Measurements from ENCODE around the gene EXOC6B.

EXOC6B gene

DNA sequence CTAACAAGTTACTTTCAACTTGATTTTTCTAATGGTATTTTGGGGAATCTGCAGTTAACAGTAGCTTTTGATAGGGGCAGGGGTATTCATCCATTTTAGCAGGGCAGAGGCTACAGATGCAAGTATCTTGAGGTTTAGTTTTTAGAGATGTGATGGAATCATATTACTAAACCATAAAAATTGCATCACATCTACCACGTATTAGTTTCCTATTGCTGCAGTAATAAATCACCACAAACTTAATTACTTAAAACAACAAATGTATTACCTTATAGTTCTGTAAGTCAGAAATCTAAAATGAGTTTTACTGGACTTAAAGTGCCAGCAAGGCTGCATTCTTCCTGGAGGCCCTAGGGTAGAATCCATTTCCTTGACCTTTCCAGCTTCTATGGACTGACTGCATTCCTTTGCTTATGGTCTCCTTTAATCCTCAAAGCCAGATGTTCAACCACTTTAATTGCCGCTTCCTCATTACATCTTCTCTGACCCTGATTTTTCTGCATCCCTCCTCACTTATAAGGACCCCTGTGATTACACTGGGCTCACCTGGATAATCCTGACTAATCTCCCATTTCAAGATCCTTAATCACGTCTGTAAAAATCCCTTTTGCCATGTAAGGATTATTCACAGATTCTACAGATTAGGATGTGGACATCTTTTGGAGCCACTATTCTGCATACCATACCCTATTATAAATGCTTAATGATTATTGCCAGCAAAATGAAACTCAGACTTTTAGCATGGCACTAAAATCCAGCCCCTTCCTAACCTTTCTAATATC is 21.9 kb upstream of the EXOC6B start:
- H4K8ac ChIP-seq (ENCODE audit: low read depth, low read length), result no peak overlapping the region
- H3K79me1 ChIP-seq (ENCODE audit: low read length), result no peaks in the 10 kb centered on the region
- H3K18ac ChIP-seq (ENCODE audit: low read length), result no peak overlapping the region
- H3K9ac ChIP-seq (ENCODE audit: low read length), result no peak overlapping the region
- no peaks in the 10 kb centered on the region for H3K27me3 ChIP-seq (ENCODE audit: insufficient read depth, low read length, poor library complexity)
- no peak overlapping the region for H3K4me2 ChIP-seq (ENCODE audit: low read length)
- no peak overlapping the region for H2AK5ac ChIP-seq (ENCODE audit: low read length)
- peaks cover 2% of the 10 kb centered on the region for H3K4me1 ChIP-seq (ENCODE audit: control insufficient read depth, low read depth, low read length)
- H3K36me3 ChIP-seq (ENCODE audit: control insufficient read depth, insufficient read depth, low read length), result no peaks in the 10 kb centered on the region
- H3K4ac ChIP-seq (ENCODE audit: low read depth, low read length), result no peak overlapping the region
- H2BK5ac ChIP-seq (ENCODE audit: low read length), result no peak overlapping the region
- no peak overlapping the region for H4K5ac ChIP-seq (ENCODE audit: low read length)
- no peak overlapping the region for H3K56ac ChIP-seq (ENCODE audit: low read length)
- WGBS (ENCODE audit: extremely low coverage, insufficient coverage, low lambda C conversion rate), result no CpG with 5 or more reads among the region's 3 CpGs
- H2BK15ac ChIP-seq (replicated peaks; ENCODE audit: low read depth), result no peak overlapping the region
- no peaks in the 10 kb centered on the region for H3K79me2 ChIP-seq (ENCODE audit: control insufficient read depth, insufficient read depth, low read length)
- H3K23ac ChIP-seq (ENCODE audit: low read length), result no peak overlapping the region
- H3K4me3 ChIP-seq (ENCODE audit: low read length), result no peak overlapping the region
- DNase-seq, result no peak
- no peak overlapping the region for H2BK120ac ChIP-seq (ENCODE audit: low read depth, low read length)
- no peak overlapping the region for H3K27ac ChIP-seq (ENCODE audit: low read depth, low read length)

DNA sequence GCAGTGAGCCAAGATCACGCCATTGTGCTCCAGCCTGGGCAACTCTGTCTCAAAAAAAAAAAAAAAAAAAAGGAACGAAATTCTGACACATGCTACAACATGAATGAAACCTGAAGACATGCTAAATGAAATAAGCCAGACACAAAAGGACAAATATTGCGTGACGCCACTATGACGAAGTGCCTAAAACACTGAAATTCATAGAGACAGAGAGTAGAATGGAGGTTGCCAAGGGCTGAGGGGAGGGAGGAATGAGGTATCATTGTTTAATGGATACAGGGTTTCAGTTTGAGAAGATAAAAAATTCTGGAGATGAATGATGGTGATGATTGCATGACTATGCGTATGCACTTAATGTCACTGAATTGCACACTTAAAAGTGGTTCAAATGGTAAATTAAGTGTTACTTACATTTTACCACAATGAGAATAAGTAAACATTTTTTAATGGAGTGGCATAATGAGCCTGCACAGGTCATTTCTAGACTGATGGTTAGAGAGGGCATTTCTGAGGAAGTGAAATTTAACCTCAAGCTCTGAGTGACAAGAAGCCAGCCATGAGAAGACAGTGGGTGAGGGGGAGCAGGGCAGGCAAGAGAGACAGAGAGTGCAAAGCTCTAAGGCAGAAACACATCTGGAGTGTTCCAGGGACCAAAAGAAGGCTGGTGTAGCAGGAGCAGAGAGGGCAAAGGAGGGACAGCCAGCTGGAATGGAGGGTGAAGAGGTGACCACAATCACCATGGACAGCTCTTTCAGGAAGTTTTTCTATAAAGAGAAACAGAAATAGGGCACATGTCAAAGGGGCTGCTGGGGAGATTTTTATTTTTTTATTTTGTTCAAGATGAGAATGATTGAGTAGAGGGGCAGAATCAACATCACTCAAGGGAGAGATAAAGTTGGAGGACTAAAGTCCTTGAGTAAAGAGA is 20.6 kb upstream of the EXOC6B start:
- Histone ChIP-seq H3K4me1 (ENCODE audit: control insufficient read depth, low read depth, low read length) (peaks cover 2% of the 10 kb centered on the region), H3K9ac (ENCODE audit: low read length) (no peak overlapping the region)
- no CpG with 5 or more reads among the region's 6 CpGs for WGBS (ENCODE audit: extremely low coverage, insufficient coverage, low lambda C conversion rate)

DNA sequence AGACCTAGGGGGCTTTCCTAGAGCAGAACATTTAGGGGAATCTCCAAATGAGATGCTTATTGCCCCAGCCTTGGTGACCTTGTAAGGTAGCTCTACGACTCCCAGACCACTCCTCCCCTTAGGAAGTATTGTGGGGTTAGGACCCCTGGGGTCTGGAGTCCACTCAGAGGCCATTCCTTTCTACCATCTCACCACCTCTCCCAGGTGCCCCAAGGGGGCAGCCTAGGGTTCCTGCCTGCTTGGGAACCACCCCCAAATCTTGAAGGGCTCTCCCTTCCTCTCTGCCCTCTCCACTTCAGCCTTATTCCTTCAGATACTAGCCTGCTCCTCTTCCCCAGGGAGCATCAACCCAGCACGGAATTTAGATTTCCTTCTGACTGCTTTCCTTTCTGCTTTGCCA is 17.5 kb upstream of the EXOC6B start:
- DNase-seq, result no peak
- H3K27me3 ChIP-seq (ENCODE audit: insufficient read depth, low read length, poor library complexity), result no peaks in the 10 kb centered on the region
- no peak overlapping the region for H3K4me2 ChIP-seq (ENCODE audit: low read length)
- no peak overlapping the region for H3K56ac ChIP-seq (ENCODE audit: low read length)
- H3K36me3 ChIP-seq (ENCODE audit: control insufficient read depth, insufficient read depth, low read length), result no peaks in the 10 kb centered on the region
- no peak overlapping the region for H4K8ac ChIP-seq (ENCODE audit: low read depth, low read length)
- no peaks in the 10 kb centered on the region for H3K4me1 ChIP-seq (ENCODE audit: control insufficient read depth, low read depth, low read length)
- no peak overlapping the region for H3K23ac ChIP-seq (ENCODE audit: low read length)
- H4K5ac ChIP-seq (ENCODE audit: low read length), result no peak overlapping the region
- H3K4me3 ChIP-seq (ENCODE audit: low read length), result no peak overlapping the region
- no peak overlapping the region for H3K4ac ChIP-seq (ENCODE audit: low read depth, low read length)
- no peak overlapping the region for H3K18ac ChIP-seq (ENCODE audit: low read length)
- H3K79me2 ChIP-seq (ENCODE audit: control insufficient read depth, insufficient read depth, low read length), result no peaks in the 10 kb centered on the region
- no peak overlapping the region for H2AK5ac ChIP-seq (ENCODE audit: low read length)
- no peak overlapping the region for H2BK5ac ChIP-seq (ENCODE audit: low read length)
- H2BK120ac ChIP-seq (ENCODE audit: low read depth, low read length), result no peak overlapping the region
- no peaks in the 10 kb centered on the region for H3K79me1 ChIP-seq (ENCODE audit: low read length)
- H2BK15ac ChIP-seq (replicated peaks; ENCODE audit: low read depth), result no peak overlapping the region
- no CpG with 5 or more reads among the region's 2 CpGs for WGBS (ENCODE audit: extremely low coverage, insufficient coverage, low lambda C conversion rate)
- no peak overlapping the region for H3K27ac ChIP-seq (ENCODE audit: low read depth, low read length)
- H3K9ac ChIP-seq (ENCODE audit: low read length), result no peak overlapping the region

More for the DNA sequence above, 20.6 kb upstream of the EXOC6B start:
- Histone ChIP-seq H2AK5ac (ENCODE audit: low read length) (no peak overlapping the region), H4K8ac (ENCODE audit: low read depth, low read length) (no peak overlapping the region), H2BK15ac (replicated peaks; ENCODE audit: low read depth) (no peak overlapping the region), H3K4me3 (ENCODE audit: low read length) (no peak overlapping the region), H3K4ac (ENCODE audit: low read depth, low read length) (no peak overlapping the region), H3K27ac (ENCODE audit: low read depth, low read length) (no peak overlapping the region), H3K18ac (ENCODE audit: low read length) (no peak overlapping the region), H3K79me1 (ENCODE audit: low read length) (no peaks in the 10 kb centered on the region), H3K4me2 (ENCODE audit: low read length) (no peak overlapping the region), H3K23ac (ENCODE audit: low read length) (no peak overlapping the region), H3K56ac (ENCODE audit: low read length) (no peak overlapping the region), H3K27me3 (ENCODE audit: insufficient read depth, low read length, poor library complexity) (no peaks in the 10 kb centered on the region), H4K5ac (ENCODE audit: low read length) (no peak overlapping the region), H3K36me3 (ENCODE audit: control insufficient read depth, insufficient read depth, low read length) (no peaks in the 10 kb centered on the region), H2BK5ac (ENCODE audit: low read length) (no peak overlapping the region), H2BK120ac (ENCODE audit: low read depth, low read length) (no peak overlapping the region), H3K79me2 (ENCODE audit: control insufficient read depth, insufficient read depth, low read length) (no peaks in the 10 kb centered on the region)
- no peak for DNase-seq

DNA sequence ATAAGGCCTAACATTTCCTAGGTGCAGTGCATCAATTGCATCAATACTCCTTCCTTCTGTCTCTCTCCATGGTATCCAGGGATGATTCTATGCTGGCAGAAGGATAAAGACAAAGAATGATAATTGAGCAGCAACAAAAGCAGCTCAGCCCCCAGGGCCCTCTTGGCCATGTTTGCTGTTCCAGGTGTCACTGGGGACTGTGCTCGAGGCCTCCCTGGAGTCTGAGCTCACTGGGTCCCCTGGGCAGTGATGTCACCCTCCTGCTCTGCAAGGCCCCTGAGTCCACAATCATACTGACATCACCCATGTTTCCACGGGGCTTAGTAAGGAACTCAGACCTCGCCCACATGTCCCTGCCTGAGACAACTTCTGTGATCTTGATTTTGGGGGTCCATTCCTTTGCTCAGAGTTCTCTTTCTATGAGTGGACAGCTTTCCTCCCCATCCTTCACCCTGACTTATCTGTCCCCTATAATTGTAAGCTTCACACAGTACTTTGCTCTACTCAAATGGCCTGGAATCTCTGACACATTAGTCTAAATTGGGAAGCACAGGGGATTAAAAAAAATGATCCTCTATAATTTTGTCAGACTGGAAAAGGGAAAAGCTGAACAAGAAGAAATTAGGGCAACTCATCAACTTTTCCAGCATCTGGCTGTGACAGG is 15.8 kb upstream of the EXOC6B start:
- Histone ChIP-seq H2BK120ac (ENCODE audit: low read depth, low read length) (no peak overlapping the region), H3K79me1 (ENCODE audit: low read length) (no peaks in the 10 kb centered on the region), H3K56ac (ENCODE audit: low read length) (no peak overlapping the region), H3K36me3 (ENCODE audit: control insufficient read depth, insufficient read depth, low read length) (no peaks in the 10 kb centered on the region), H3K79me2 (ENCODE audit: control insufficient read depth, insufficient read depth, low read length) (no peaks in the 10 kb centered on the region), H2BK5ac (ENCODE audit: low read length) (no peak overlapping the region), H2AK5ac (ENCODE audit: low read length) (no peak overlapping the region), H3K18ac (ENCODE audit: low read length) (no peak overlapping the region), H2BK15ac (replicated peaks; ENCODE audit: low read depth) (no peak overlapping the region), H4K8ac (ENCODE audit: low read depth, low read length) (no peak overlapping the region), H3K9ac (ENCODE audit: low read length) (no peak overlapping the region), H4K5ac (ENCODE audit: low read length) (no peak overlapping the region), H3K4ac (ENCODE audit: low read depth, low read length) (no peak overlapping the region), H3K4me3 (ENCODE audit: low read length) (no peak overlapping the region), H3K4me2 (ENCODE audit: low read length) (no peak overlapping the region), H3K27ac (ENCODE audit: low read depth, low read length) (no peak overlapping the region), H3K27me3 (ENCODE audit: insufficient read depth, low read length, poor library complexity) (no peaks in the 10 kb centered on the region), H3K4me1 (ENCODE audit: control insufficient read depth, low read depth, low read length) (no peaks in the 10 kb centered on the region), H3K23ac (ENCODE audit: low read length) (no peak overlapping the region)
- no CpG with 5 or more reads among the region's 3 CpGs for WGBS (ENCODE audit: extremely low coverage, insufficient coverage, low lambda C conversion rate)
- DNase-seq, result no peak

DNA sequence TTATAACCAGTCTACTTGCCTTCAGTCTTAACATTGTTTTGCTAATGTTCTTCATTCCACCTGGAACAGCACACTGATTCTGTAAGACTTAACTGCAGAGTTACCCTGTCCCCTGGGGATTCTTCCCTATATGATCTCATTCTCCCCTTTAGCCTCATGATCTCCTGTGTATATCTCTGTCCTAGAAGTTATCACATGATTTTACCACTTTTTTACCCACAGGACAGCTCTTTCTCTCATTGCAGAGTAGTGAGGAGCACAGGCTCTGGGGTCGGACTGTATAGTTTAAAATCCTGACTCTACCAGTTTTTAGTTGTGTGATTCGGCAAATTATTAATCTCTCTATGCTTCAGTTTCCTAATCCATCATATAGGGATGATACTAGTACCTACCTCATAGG is 14.2 kb upstream of the EXOC6B start:
- no peak for DNase-seq
- Histone ChIP-seq H3K27ac (ENCODE audit: low read depth, low read length) (no peak overlapping the region), H2BK120ac (ENCODE audit: low read depth, low read length) (no peak overlapping the region), H3K4me2 (ENCODE audit: low read length) (no peak overlapping the region), H3K4me1 (ENCODE audit: control insufficient read depth, low read depth, low read length) (no peaks in the 10 kb centered on the region), H2BK5ac (ENCODE audit: low read length) (no peak overlapping the region), H3K27me3 (ENCODE audit: insufficient read depth, low read length, poor library complexity) (no peaks in the 10 kb centered on the region), H3K36me3 (ENCODE audit: control insufficient read depth, insufficient read depth, low read length) (no peaks in the 10 kb centered on the region), H3K56ac (ENCODE audit: low read length) (no peak overlapping the region), H3K18ac (ENCODE audit: low read length) (no peak overlapping the region), H3K79me1 (ENCODE audit: low read length) (no peaks in the 10 kb centered on the region), H4K8ac (ENCODE audit: low read depth, low read length) (no peak overlapping the region), H3K79me2 (ENCODE audit: control insufficient read depth, insufficient read depth, low read length) (no peaks in the 10 kb centered on the region), H2BK15ac (replicated peaks; ENCODE audit: low read depth) (no peak overlapping the region), H3K23ac (ENCODE audit: low read length) (no peak overlapping the region), H3K4me3 (ENCODE audit: low read length) (no peak overlapping the region), H4K5ac (ENCODE audit: low read length) (no peak overlapping the region), H2AK5ac (ENCODE audit: low read length) (no peak overlapping the region), H3K9ac (ENCODE audit: low read length) (no peak overlapping the region), H3K4ac (ENCODE audit: low read depth, low read length) (no peak overlapping the region)
- WGBS (ENCODE audit: extremely low coverage, insufficient coverage, low lambda C conversion rate), result no CpG with 5 or more reads among the region's 2 CpGs
